Smooth muscle cell (in vitro differentiated cells): ENCODE results near the gene TRNT1. TPM values are rescaled to one million over a fixed set of nuclear protein-coding genes. Genes with fewer than 3 reads are reported as not detected.

Experiments
- DNase-seq: peaks from one replicate; lab custom pipeline; 2025; ENCODE audit not compliant: unreplicated experiment; lab: John Stamatoyannopoulos, UW
- H2AFZ ChIP-seq: fragments of 200-600 bp; sonication (generic); 2 replicates; pipeline ENCODE4 v1.6.0; 2016; ENCODE audit warnings: antibody characterized with exemption, low read depth, mild to moderate bottlenecking
- H3F3A ChIP-seq: fragments of 200-600 bp; sonication (generic); 2 replicates; pipeline ENCODE4 v1.6.0; 2017; ENCODE audit warnings: antibody characterized with exemption, low read depth
- H3K27ac ChIP-seq: fragments of 200-600 bp; sonication (generic); 2 replicates; pipeline ENCODE4 v1.5.1; 2016; ENCODE audit warnings: low read depth, mild to moderate bottlenecking
- H3K27me3 ChIP-seq: fragments of 200-600 bp; sonication (generic); 2 replicates; pipeline ENCODE4 v1.6.1; 2016; ENCODE audit warnings: low read depth, mild to moderate bottlenecking
- H3K36me3 ChIP-seq: fragments of 200-600 bp; sonication (generic); 2 replicates; pipeline ENCODE4 v1.5.1; 2016; ENCODE audit warnings: low read depth
- H3K4me1 ChIP-seq: fragments of 200-600 bp; sonication (generic); 2 replicates; pipeline ENCODE4 v1.5.1; 2016; ENCODE audit warnings: low read depth
- H3K4me2 ChIP-seq: fragments of 200-600 bp; sonication (generic); 2 replicates; pipeline ENCODE4 v1.6.0; 2016; ENCODE audit warnings: mild to moderate bottlenecking
- H3K4me3 ChIP-seq: fragments of 200-600 bp; sonication (generic); 2 replicates; pipeline ENCODE4 v1.5.1; 2016; ENCODE audit warnings: mild to moderate bottlenecking
- H3K79me2 ChIP-seq: fragments of 200-600 bp; sonication (generic); 2 replicates; pipeline ENCODE4 v1.6.0; 2016; ENCODE audit warnings: low read depth, mild to moderate bottlenecking
- H3K9ac ChIP-seq: fragments of 200-600 bp; sonication (generic); 2 replicates; pipeline ENCODE4 v1.6.0; 2016; ENCODE audit warnings: low read depth
- H3K9me3 ChIP-seq: fragments of 200-600 bp; sonication (generic); replicated peaks from 2 replicates; pipeline ENCODE4 v1.5.1; 2016; ENCODE audit warnings: low read depth
- H4K20me1 ChIP-seq: fragments of 200-600 bp; sonication (generic); 2 replicates; pipeline ENCODE4 v1.6.0; 2016; ENCODE audit warnings: low read depth
- WGBS: methylation state at CpG from one replicate; pipeline ENCODE4 v1.1.7; 2016; ENCODE audit warnings: low lambda C conversion rate; 5-methylcytosine and 5-hydroxymethylcytosine counted together
- polyA plus RNA-seq: library from polyadenylated mRNA; unstranded; fragments of >200 nt; fragmentation: Nextera tagmentation; extraction: Ambion mirVana; gene quantifications from 2 replicates; pipeline ENCODE4 v1.2.1, GENCODE V29; 2016
- total RNA-seq: library from RNA; depleted of rRNA; stranded (reverse); fragments of >200 nt; gene quantifications from 2 replicates; pipeline ENCODE4 v1.2.3, GENCODE V29; 2014
- TF ChIP-seq, protein P1 (sequence below): fragments of 200-600 bp; sonication (generic); IDR thresholded peaks from 2 replicates; pipeline ENCODE4 v1.5.1; 2017; ENCODE audit warnings: borderline replicate concordance, mild to moderate bottlenecking, antibody characterized with exemption; ENCODE audit not compliant: insufficient read depth, poor library complexity, severe bottlenecking

Gene TRNT1
- total and polyA plus RNA-seq, 2 experiments from 2014 or later = 16.1 to 18.6 TPM

DNA sequence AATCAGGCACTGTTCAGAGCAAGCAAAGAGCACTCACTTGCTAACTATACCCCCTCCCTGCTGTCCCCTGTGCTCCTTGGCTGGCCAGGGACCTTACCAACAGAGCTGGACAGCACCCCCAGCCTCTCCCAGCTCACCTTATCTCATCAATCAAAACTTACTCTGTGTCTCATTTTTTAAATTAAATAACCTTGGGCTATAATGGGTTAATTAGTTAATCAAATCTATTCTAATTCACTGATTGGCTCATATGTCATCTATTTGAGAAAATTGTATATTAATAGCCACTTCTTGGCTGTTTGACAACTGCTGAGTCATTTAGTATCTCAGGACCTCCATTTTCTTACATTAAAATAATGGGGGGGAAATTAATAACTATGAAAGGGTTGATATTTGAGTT, 39.5 kb upstream of the TRNT1 start:
- H3K27me3 ChIP-seq = no peaks in the 10 kb centered on the region
- H3K4me1 ChIP-seq = no peaks in the 10 kb centered on the region
- no peaks in the 10 kb centered on the region for H3F3A ChIP-seq
- no peak overlapping the region for H3K27ac ChIP-seq
- H2AFZ ChIP-seq = no peak overlapping the region
- TF ChIP-seq, protein P1, sequence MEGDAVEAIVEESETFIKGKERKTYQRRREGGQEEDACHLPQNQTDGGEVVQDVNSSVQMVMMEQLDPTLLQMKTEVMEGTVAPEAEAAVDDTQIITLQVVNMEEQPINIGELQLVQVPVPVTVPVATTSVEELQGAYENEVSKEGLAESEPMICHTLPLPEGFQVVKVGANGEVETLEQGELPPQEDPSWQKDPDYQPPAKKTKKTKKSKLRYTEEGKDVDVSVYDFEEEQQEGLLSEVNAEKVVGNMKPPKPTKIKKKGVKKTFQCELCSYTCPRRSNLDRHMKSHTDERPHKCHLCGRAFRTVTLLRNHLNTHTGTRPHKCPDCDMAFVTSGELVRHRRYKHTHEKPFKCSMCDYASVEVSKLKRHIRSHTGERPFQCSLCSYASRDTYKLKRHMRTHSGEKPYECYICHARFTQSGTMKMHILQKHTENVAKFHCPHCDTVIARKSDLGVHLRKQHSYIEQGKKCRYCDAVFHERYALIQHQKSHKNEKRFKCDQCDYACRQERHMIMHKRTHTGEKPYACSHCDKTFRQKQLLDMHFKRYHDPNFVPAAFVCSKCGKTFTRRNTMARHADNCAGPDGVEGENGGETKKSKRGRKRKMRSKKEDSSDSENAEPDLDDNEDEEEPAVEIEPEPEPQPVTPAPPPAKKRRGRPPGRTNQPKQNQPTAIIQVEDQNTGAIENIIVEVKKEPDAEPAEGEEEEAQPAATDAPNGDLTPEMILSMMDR = no peak
- no peaks in the 10 kb centered on the region for H3K9me3 ChIP-seq
- no peaks in the 10 kb centered on the region for H3K79me2 ChIP-seq
- no peaks in the 10 kb centered on the region for H4K20me1 ChIP-seq
- no peaks in the 10 kb centered on the region for H3K36me3 ChIP-seq
- H3K9ac ChIP-seq = no peak overlapping the region
- H3K4me3 ChIP-seq = no peak overlapping the region
- H3K4me2 ChIP-seq = no peak overlapping the region
- DNase-seq = no peak

DNA sequence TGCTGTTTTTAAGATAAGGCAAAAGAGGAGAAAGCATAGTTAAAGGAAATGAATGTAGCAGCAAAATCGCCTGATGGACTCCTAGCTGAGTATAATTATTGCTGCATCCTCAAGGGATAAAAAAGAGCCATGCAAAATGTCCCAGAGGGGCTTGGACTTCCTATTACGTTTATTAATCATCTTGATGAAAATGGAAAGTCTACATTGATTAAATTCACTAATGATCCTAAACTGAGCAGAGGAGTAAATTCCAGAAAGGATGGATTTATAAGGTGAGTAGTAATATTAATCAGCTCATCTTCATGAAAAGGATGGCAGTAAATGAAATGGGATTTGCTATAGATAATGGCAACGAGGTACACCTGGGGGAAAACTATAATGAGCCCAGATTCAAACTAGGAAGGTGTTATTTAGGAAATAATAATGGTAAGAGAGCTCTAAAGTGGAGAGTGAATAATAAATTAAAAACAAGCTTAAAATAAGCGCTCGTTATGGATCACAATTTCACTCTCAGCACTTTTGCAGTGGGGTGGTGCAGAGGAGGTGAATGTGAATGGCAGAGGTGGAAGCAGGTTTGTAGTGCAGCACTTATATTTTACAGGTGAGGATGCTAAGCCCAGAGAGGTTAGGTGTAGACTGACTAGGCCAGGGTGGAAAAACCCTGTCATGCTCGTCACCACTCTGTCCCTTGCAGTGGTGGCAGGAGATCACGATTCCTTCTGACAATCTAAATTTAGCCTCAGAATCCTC, 38.8 kb upstream of the TRNT1 start:
- no peaks in the 10 kb centered on the region for H3F3A ChIP-seq
- H3K79me2 ChIP-seq = no peaks in the 10 kb centered on the region
- no peak overlapping the region for H3K4me2 ChIP-seq
- whole genome bisulfite sequencing = 82% methylated on average over 7 of the region's 7 CpGs
- H3K27me3 ChIP-seq = no peaks in the 10 kb centered on the region
- H3K27ac ChIP-seq = no peak overlapping the region
- TF ChIP-seq, protein P1 = no peak
- no peaks in the 10 kb centered on the region for H3K36me3 ChIP-seq
- DNase-seq = no peak
- H3K9ac ChIP-seq = no peak overlapping the region
- H3K9me3 ChIP-seq = no peaks in the 10 kb centered on the region
- H2AFZ ChIP-seq = no peak overlapping the region
- H3K4me3 ChIP-seq = no peak overlapping the region
- H3K4me1 ChIP-seq = no peaks in the 10 kb centered on the region
- no peaks in the 10 kb centered on the region for H4K20me1 ChIP-seq

DNA sequence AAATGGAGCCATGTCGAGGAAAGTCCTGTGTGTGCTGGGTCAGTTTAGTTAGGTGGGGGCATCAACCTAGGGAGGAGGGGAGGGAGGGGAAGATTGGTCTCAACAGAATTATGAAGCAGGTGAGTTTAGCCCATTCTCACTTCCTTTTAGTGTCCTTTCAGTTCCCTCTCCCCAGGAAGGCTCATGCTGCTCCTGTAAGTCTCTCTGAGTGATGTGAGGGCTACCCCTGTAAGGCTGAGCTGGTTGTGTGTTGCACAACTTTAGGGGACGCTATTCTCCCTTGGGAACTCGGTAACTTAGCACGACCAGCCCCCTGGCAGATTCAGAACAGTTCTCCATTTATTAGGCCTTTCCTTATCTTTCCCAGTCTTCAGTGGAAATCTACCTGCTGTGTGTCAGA, 37.7 kb upstream of the TRNT1 start:
- H4K20me1 ChIP-seq = no peaks in the 10 kb centered on the region
- H2AFZ ChIP-seq = no peak overlapping the region
- H3K4me2 ChIP-seq = no peak overlapping the region
- no peaks in the 10 kb centered on the region for H3F3A ChIP-seq
- no peaks in the 10 kb centered on the region for H3K36me3 ChIP-seq
- WGBS = 95% methylated on average over 4 of the region's 4 CpGs
- H3K9ac ChIP-seq = no peak overlapping the region
- H3K27me3 ChIP-seq = no peaks in the 10 kb centered on the region
- TF ChIP-seq, protein P1 = no peak
- H3K4me3 ChIP-seq = no peak overlapping the region
- DNase-seq = no peak
- no peaks in the 10 kb centered on the region for H3K79me2 ChIP-seq
- no peak overlapping the region for H3K27ac ChIP-seq
- no peaks in the 10 kb centered on the region for H3K9me3 ChIP-seq
- no peaks in the 10 kb centered on the region for H3K4me1 ChIP-seq

DNA sequence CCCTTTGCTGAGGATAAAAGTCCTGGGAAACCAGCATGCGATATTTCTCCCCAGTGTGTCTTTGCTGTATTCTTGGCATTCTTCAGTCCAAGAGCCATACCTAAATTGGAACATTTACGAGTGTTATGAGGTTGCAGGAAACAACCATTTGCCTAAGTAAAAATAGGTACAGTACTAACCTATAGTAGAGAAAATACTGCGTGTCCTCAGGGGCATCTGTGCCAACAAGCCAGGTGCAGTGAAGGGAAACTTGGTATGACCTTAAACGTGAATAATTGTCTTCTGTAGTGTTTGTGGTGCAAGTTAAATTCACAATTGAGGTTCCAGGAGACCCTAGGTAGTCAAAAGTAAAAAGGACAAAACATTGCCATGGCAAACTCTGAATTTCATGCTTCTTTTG, 28.8 kb upstream of the TRNT1 start:
- WGBS = 85% methylated on average over 4 of the region's 4 CpGs
- Histone ChIP-seq H3K4me3 (no peak overlapping the region), H2AFZ (no peak overlapping the region), H3K79me2 (no peaks in the 10 kb centered on the region), H3K4me1 (no peaks in the 10 kb centered on the region), H3K4me2 (no peak overlapping the region), H3K27me3 (no peaks in the 10 kb centered on the region), H3K27ac (no peak overlapping the region), H3K9ac (no peak overlapping the region), H4K20me1 (no peaks in the 10 kb centered on the region), H3K36me3 (no peaks in the 10 kb centered on the region), H3F3A (no peaks in the 10 kb centered on the region), H3K9me3 (no peaks in the 10 kb centered on the region)
- DNase-seq = no peak
- TF ChIP-seq, protein P1 = no peak
